ENCODE results near the gene LHFPL3. TPM values are rescaled to one million over a fixed set of nuclear protein-coding genes. Genes with fewer than 3 reads are reported as not detected.

LHFPL3 gene
- total and polyA plus RNA-seq, 2 experiments from 2014 or later, result not detected

GRCh38 chr7:104444017-104444416 lies 115.6 kb downstream of the LHFPL3 start:
- no peaks in the 10 kb centered on the region for H3K9me3 ChIP-seq (ENCODE audit: low read depth)
- no peaks in the 10 kb centered on the region for H3K4me1 ChIP-seq (ENCODE audit: low read depth)

DNA sequence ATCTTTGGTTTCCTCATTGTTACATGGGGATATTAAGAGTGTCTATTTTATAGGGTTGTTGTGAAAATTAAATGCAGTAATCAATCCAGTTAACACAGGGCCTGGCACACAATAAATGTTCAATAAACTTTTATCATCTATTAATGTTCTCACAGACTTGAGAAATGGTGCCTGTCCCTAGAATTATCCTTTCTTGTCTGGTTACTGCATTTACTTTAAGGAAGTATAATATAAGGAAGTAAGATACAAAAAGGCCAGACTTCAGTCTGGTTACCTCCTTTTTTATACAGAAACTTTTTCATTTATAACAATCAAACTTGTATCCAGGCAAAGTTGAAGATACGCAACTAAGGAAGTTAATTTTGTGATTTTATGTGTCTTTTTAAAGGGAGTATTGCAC lies 117.0 kb downstream of the LHFPL3 start:
- Histone ChIP-seq H3K4me3 (no peak overlapping the region), H3K27me3 (no peaks in the 10 kb centered on the region), H3K4me1 (ENCODE audit: low read depth) (no peaks in the 10 kb centered on the region), H3K9me3 (ENCODE audit: low read depth) (no peaks in the 10 kb centered on the region), H3K36me3 (no peaks in the 10 kb centered on the region), H3K27ac (no peak overlapping the region)
- no peak for DNase-seq (ENCODE audit: low read depth in 1 of 2, low spot score in 1 of 2)
- TF ChIP-seq CTCF (IDR thresholded peaks at IDR 0.05; ENCODE audit: low read depth, low read length), result no peak

More at GRCh38 chr7:104444017-104444416, 115.6 kb downstream of the LHFPL3 start:
- H3K4me3 ChIP-seq, result no peak overlapping the region
- DNase-seq (ENCODE audit: low read depth in 1 of 2, low spot score in 1 of 2), result no peak
- no peaks in the 10 kb centered on the region for H3K27me3 ChIP-seq
- no peak overlapping the region for H3K27ac ChIP-seq
- H3K36me3 ChIP-seq, result no peaks in the 10 kb centered on the region
- no peak for TF ChIP-seq CTCF (IDR thresholded peaks at IDR 0.05; ENCODE audit: low read depth, low read length)

GRCh38 chr7:104450861-104451260 lies 122.5 kb downstream of the LHFPL3 start:
- TF ChIP-seq CTCF (IDR thresholded peaks at IDR 0.05; ENCODE audit: low read depth, low read length), result no peak
- Histone ChIP-seq H3K4me3 (no peak overlapping the region), H3K27ac (no peak overlapping the region), H3K9me3 (ENCODE audit: low read depth) (no peaks in the 10 kb centered on the region), H3K4me1 (ENCODE audit: low read depth) (no peaks in the 10 kb centered on the region), H3K36me3 (no peaks in the 10 kb centered on the region), H3K27me3 (no peaks in the 10 kb centered on the region)
- no peak for DNase-seq (ENCODE audit: low read depth in 1 of 2, low spot score in 1 of 2)

DNA sequence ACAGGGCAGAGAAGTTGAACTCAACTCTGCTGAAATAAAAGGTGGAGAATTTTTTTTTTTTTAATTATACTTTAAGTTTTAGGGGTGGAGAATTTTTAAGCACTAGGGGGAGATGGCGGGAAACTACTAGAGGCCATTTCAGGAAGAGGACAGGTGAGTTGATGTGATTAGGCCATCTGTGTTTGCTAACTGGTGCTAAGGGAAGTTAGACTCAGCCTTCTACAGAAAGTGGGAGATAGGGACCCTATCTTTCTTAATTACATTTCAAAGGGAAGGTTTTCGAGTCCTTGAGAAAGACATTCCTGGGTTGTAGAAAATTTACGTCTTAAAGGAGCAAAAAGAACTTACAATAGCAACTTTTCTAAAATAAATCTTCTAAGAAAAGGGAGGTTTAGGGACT lies 124.8 kb downstream of the LHFPL3 start:
- H3K36me3 ChIP-seq, result no peaks in the 10 kb centered on the region
- no peak for DNase-seq (ENCODE audit: low read depth in 1 of 2, low spot score in 1 of 2)
- no peaks in the 10 kb centered on the region for H3K9me3 ChIP-seq (ENCODE audit: low read depth)
- H3K4me1 ChIP-seq (ENCODE audit: low read depth), result no peaks in the 10 kb centered on the region
- TF ChIP-seq CTCF (IDR thresholded peaks at IDR 0.05; ENCODE audit: low read depth, low read length), result no peak
- no peak overlapping the region for H3K27ac ChIP-seq
- no peaks in the 10 kb centered on the region for H3K27me3 ChIP-seq
- no peak overlapping the region for H3K4me3 ChIP-seq

DNA sequence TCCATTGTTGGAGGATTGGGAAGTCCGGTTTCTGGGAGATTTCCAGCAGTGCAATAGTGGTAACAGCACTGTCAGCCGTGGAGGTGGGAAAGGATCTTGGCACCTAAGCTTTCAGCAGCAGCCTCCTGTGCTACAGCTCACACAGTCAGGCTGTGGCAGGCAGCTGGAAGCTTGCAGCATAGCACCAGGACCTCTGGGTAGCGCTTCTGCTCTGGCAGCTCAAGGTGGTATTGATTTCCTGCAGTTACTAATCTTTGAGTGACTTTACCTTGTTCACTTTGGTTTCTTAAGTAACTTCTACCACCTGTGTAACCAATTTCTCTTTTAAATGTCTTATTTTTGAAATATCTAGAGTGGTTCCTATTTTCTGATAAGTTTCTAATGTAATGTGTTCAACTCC lies 130.5 kb downstream of the LHFPL3 start:
- DNase-seq (ENCODE audit: low read depth in 1 of 2, low spot score in 1 of 2), result no peak
- Histone ChIP-seq H3K27ac (no peak overlapping the region), H3K36me3 (no peaks in the 10 kb centered on the region), H3K27me3 (no peaks in the 10 kb centered on the region), H3K4me3 (no peak overlapping the region), H3K4me1 (ENCODE audit: low read depth) (no peaks in the 10 kb centered on the region), H3K9me3 (ENCODE audit: low read depth) (no peaks in the 10 kb centered on the region)
- no peak for TF ChIP-seq CTCF (IDR thresholded peaks at IDR 0.05; ENCODE audit: low read depth, low read length)
